KOPT-K1 (cell line): Measurements from ENCODE around the gene LMCD1.

Source experiments
- H3K27ac ChIP-seq: fragments of 200-600 bp; sonication (generic); 2 replicates; pipeline ENCODE4 v1.5.1; 2016; ENCODE audit warnings: antibody characterized with exemption, mild to moderate bottlenecking, low read depth, low read length; ENCODE audit not compliant: poor library complexity, severe bottlenecking
- H3K36me3 ChIP-seq: fragments of 200-600 bp; sonication (generic); 2 replicates; pipeline ENCODE4 v1.5.1; 2017; ENCODE audit warnings: antibody characterized with exemption, mild to moderate bottlenecking, low read length, moderate library complexity; ENCODE audit not compliant: insufficient read depth
- H3K9me3 ChIP-seq: fragments of 200-600 bp; sonication (generic); 2 replicates; pipeline ENCODE4 v1.5.1; 2017; ENCODE audit warnings: antibody characterized with exemption, low read length, mild to moderate bottlenecking; ENCODE audit not compliant: insufficient read depth, poor library complexity, severe bottlenecking

The LMCD1 gene

DNA sequence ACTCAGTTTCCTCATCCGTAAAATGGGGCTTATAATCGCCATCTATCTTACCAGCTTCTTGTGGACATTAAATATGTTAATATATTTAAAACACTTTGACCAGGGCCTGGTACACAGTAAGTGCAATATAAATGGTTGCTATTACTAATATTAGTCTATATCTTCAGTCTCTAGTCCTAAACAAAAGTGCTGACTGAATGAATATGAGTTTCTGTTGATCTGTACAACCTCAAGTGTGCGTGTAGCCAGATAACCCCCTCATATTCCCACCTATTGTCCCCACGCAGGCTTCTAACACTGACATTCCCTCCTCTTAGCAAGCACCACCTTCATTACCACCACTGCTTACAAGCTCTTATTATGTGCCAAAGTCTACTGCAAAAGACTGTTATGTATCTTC is 27.6 kb upstream of the LMCD1 start:
- H3K36me3 ChIP-seq: no peaks in the 10 kb centered on the region
- H3K27ac ChIP-seq: no peak overlapping the region
- no peaks in the 10 kb centered on the region for H3K9me3 ChIP-seq

DNA sequence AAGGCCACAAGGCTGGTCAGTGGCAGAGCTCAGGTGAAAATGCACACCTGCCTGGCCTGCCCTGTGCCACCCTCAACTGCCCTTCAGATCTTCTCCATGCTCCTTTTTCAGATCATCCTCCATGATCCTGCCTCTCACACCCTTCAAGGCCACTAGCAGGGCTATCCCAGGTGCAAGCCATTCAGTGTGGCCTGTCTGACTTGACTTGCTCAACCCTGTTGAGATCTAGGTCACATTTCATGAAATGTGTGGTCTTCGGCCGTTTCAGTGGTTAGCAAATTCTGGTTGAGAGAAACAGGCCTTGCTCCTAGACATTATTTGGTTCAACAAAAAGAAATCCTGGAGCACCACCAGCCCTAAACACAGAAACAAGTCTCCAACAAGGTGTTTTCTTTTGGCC is 26.6 kb upstream of the LMCD1 start:
- Histone ChIP-seq H3K27ac (no peak overlapping the region), H3K36me3 (no peaks in the 10 kb centered on the region), H3K9me3 (no peaks in the 10 kb centered on the region)

DNA sequence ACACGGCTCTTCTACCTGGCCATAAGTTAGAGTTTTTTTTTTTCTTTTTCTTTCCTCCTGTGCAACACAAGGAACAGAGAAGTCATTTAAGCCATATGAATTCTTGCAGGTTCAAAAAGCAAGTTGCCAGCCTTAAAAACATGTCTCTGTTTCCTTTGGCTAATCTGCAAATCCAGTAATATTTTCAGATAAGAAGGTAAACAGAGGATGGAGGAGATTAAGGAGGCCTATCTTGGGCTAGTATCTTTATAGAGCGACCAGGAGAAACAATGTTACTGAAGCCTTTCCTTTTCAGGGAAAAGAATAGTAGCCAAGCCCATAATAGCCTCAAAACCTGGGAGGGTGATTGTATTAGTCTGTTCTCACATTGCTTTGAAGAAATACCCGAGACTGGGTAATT is 20.9 kb upstream of the LMCD1 start:
- H3K36me3 ChIP-seq: no peaks in the 10 kb centered on the region
- no peak overlapping the region for H3K27ac ChIP-seq
- no peaks in the 10 kb centered on the region for H3K9me3 ChIP-seq

DNA sequence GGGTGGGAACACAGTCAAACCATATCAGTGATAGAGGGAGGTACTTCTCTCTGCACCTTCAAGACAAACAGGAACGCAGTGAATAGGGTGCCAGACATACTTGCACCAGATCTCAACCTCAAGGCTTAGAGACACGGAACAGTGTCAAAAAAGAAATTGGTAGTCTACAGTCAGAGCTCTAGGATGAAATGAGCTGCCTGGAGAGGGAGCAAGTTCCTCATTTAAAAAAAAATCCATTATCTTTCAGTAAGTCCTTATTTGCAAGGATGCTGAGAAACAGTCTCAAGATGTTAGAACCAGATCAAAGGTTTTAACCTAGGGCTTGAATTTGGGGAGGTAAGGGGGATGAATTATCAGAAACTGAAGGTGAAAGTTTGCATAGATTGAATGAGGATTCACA is 20.2 kb upstream of the LMCD1 start:
- Histone ChIP-seq H3K27ac (no peak overlapping the region), H3K9me3 (no peaks in the 10 kb centered on the region), H3K36me3 (no peaks in the 10 kb centered on the region)

DNA sequence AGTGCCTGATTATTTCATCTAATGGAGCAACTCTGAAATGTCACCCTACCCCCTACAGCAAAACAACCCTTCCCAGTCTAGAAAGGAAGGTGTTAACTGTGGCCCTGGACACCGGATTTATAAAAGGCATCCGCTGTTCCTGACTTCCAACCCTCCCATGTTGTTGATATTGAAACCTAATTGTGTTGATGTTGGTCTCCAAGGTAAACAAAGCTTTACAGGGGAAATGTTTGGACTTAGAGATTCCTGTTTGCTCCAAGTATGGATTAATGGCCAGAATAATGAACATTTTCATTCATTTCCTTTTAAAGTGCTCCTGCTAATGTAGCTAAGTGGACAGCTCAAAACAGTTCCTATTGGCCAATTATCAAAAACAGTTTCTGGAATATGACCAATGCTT is 19.4 kb upstream of the LMCD1 start:
- no peak overlapping the region for H3K27ac ChIP-seq
- H3K36me3 ChIP-seq: no peaks in the 10 kb centered on the region
- H3K9me3 ChIP-seq: no peaks in the 10 kb centered on the region

DNA sequence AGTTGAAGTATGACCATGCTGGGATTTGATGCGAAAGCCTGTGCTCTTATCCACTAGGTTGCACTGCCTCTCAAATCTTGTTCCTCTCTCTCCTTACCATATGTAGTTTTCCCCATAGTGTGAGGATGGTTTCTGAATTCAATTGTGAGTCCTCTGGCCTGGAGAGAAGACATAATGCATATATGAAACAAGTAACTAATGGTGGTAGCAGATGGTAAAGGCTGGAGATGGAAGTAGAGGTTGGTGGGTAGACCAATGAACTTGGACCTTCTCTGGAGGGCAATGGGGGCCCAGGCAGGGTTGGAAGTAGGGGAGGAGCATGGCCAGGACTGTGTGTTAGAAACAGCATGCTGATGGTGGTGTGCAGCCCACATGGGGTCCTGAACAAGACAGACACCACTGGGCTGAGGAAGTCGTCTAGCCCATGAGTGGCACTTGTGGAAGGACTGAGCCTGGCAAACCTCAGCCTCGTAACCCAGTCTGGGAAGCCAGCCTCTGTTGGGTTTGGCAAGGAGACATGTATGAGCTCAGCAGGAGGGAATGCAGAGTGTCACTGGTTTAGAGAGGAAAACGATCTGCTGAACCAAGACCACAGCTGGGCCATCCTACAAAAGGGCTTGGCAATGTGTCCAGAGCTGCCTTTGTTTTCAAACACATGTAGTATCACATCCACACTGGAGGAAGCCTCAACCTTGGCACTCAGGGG is 18.5 kb upstream of the LMCD1 start:
- no peak overlapping the region for H3K27ac ChIP-seq
- no peaks in the 10 kb centered on the region for H3K9me3 ChIP-seq
- H3K36me3 ChIP-seq: no peaks in the 10 kb centered on the region

DNA sequence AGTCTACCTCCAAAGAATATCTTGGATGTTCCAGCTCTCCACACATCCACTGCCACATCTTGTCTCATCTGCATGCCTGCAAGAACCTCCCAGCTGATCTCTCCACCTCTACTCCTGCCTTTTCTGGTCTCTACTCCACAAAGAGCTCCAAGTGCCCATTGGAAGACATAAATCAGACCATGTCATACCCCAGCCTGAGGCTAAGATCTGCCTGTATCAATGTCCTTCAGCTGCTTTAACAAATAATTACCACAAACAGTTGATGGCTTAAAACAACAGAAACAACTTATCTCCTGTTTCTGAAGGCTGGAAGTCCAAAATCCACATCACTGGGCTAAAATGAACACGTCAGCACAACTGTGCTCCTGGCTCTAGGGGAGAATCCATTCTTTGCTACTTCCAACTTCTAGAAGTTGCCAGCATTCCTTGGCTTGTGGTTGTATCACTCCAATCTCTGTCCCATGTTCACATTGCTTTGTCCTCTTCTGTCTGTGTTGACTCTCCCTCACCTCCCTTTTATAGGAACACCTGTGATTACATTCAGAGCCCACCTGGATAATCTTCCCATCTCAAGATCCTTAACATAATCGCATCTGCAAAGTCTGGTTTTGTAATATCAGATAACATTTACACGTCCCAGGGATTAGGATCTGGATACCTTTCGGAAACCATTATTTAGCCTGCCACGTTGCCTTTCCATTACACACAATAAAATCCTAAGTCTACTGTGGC is 17.0 kb upstream of the LMCD1 start:
- H3K27ac ChIP-seq: no peak overlapping the region
- H3K9me3 ChIP-seq: no peaks in the 10 kb centered on the region
- no peaks in the 10 kb centered on the region for H3K36me3 ChIP-seq

DNA sequence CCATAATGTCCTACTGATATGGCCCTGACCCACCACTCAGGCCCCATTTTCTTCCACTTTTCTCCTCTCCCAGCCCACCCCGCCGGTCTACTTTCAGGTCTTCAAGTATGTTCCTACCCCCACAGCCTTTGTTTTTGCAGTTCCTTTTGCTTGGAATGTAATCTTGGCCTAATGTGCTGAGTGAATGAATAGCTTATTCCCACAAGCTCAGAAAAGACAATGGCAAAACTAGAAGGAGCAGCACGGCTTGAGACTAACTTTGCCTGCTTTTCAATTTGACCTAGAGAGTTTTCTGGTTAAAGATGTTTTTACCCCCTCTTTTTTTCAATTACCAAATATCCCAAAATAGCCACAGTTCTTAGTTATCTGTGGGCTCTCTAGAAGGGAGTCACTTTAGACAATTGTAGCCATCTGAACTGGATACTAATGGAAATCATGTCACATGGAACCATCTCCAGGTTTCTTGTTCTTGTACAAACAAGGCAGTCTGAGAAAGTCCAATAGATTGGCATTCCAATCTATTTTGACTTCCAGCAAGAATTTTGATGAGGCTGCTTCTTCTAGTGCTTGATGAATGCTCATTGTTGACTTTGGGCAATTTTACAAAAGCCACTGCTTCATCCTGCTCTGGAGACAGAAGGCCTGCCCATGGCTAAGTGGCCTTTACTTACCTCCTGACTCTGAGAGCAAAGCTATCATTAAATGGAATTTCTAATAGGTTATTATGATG is 16.3 kb upstream of the LMCD1 start:
- Histone ChIP-seq H3K36me3 (no peaks in the 10 kb centered on the region), H3K27ac (no peak overlapping the region), H3K9me3 (no peaks in the 10 kb centered on the region)

DNA sequence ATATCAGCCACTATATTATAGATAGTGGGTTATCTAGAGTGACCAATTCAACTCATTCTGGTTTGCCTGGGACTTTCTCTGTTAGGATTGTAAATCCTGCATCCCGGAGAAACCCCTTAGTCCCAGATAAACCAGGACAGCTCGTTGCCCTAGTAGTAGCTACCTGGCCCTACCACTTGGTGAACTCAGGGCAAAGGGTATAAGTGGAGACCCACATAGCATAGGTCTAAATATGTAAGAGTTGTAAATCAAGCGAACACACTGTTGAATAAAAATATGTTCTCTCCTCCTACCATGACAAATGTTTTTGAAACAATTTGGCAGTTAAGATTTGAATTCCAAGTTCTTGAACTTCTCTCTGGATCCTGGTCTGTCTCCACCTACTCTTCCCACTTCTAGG is 15.7 kb upstream of the LMCD1 start:
- Histone ChIP-seq H3K36me3 (no peaks in the 10 kb centered on the region), H3K9me3 (no peaks in the 10 kb centered on the region), H3K27ac (no peak overlapping the region)

DNA sequence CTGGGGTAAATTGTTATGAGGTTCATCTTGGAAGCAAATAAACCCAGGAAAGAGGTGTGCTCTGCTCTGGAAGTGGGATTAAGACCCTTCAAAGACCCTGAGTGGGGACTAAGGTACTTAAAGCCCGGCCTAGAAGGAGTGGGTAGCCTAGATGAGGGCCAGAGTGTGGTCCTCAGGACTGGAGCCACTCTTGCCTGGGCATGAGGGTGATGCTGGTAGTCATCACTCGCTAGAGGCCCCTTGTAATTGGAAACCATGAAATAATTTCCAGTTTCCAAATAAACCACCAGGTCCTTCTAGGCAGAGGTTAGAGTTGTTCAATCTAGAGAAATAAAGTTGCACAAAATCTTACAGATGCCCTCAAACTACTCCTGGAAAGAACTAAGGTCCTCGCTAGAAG is 15.2 kb upstream of the LMCD1 start:
- H3K36me3 ChIP-seq: no peaks in the 10 kb centered on the region
- no peaks in the 10 kb centered on the region for H3K9me3 ChIP-seq
- no peak overlapping the region for H3K27ac ChIP-seq

DNA sequence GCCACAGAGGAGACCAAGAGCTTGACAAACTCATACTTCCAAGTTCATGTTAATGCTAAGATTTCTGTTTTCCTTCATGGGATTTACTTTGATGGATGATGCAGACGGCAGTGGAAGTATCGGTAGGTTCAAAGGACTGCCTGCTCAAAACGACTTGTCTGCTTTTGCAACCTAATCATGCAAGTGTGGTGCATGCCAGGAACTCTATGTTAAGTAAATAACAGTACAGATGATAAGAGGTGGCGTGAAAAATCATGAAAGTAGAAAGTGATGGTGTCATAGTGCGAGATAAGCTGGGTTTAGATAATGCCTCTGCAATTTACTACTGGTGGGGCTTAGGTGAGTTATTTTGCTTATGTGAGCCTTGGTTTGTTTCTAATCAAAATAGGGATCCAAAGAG is 14.7 kb upstream of the LMCD1 start:
- H3K36me3 ChIP-seq: no peaks in the 10 kb centered on the region
- H3K9me3 ChIP-seq: no peaks in the 10 kb centered on the region
- no peak overlapping the region for H3K27ac ChIP-seq

DNA sequence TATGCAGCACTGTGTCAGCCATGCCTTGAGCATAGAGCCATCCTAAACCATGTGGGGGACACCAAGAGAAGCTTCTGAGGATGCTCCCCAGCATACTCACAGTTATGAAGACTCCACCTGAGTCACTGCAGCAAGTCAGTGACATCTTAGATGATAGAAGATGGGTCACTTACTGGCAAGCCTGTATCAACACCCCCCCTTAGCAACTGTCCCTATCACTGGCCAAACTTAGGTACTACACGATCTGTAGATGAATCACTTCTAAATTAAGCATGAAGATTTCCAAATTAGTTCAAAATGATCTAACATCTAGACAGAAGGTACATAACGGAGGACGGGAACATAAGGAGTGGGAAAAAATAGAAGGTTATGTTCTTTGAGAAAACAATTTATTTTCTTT is 13.2 kb upstream of the LMCD1 start:
- no peaks in the 10 kb centered on the region for H3K36me3 ChIP-seq
- H3K27ac ChIP-seq: no peak overlapping the region
- H3K9me3 ChIP-seq: no peaks in the 10 kb centered on the region

DNA sequence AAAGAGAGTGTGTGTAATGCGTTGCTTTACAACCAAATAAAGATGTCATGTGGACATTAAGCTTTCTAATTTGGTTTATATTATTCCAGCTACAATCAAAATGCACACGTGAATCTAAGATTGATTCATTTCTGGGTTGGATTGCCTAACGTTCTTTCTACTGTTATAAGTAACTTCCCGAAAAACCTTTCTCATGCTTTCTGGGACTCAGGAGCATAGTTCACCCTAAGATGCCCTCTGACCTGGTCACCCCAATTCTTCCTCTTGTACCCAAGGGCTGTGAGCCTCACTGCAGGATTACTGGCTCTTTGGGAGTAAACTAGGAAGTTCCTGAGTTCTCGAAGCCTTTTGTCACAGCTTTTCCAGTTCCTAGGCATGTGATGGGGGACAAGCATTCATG is 12.7 kb upstream of the LMCD1 start:
- H3K36me3 ChIP-seq: no peaks in the 10 kb centered on the region
- no peak overlapping the region for H3K27ac ChIP-seq
- H3K9me3 ChIP-seq: no peaks in the 10 kb centered on the region

DNA sequence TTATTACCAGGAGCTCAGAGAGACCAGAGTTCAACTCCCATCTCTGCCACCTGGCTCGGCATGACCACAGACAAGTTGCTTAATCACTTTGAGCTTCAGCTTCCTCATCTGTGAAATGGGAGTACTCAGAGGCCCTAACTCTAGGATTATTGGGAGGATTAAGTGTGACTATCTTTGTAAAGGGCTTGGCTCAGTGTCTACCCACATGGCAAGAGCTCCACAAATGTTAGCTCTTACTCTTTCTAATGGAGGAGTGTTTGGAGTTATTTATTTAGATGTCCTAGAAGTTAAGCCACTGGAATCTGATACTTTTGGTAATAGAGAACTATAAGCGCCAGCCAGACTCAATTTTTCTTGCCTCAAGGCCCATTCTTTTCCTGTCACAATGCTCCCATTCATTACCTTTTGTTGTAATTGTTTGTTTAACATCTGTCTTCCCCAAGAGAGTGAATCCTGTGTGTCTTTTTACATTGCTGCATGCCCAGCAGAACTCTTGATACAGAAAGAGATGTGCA is 12.3 kb upstream of the LMCD1 start:
- no peaks in the 10 kb centered on the region for H3K9me3 ChIP-seq

DNA sequence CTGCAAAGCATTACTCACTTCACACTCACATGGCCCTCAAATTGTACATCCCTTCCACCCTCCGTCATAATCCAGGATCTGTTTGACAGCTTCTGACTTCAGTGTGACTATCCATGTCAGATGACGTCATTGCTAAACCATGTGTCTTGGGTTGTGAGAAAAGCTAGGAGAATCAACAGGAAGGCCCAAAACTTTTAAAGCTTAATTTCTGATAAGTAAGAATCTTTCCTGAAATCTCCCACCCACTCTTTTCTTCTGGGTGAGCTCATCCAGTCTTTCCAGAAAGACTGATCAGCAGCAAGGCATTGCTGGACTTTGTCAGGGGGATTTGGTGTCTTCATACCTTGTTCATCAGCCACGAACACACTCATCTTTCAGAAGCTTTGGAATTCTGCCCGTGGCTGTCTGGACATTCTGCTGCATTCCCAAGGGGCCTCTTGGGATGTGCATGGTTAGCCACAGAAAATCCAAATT is 11.5 kb upstream of the LMCD1 start:
- H3K27ac ChIP-seq: no peak overlapping the region

More for the DNA sequence above, 12.3 kb upstream of the LMCD1 start:
- no peak overlapping the region for H3K27ac ChIP-seq
- no peaks in the 10 kb centered on the region for H3K36me3 ChIP-seq

More for the DNA sequence above, 11.5 kb upstream of the LMCD1 start:
- Histone ChIP-seq H3K9me3 (no peaks in the 10 kb centered on the region), H3K36me3 (no peaks in the 10 kb centered on the region)
